Muscle layer of duodenum (tissue), 2 donors: ENCODE results near the gene KHDRBS2.

Source experiments
- H3K27ac ChIP-seq: one replicate; pipeline ENCODE4 v1.7.0; 2013; ENCODE audit warnings: mild to moderate bottlenecking, low read length
- H3K27me3 ChIP-seq: one replicate; pipeline ENCODE4 v1.7.0; 2013; ENCODE audit warnings: low read depth, mild to moderate bottlenecking, control low read depth, low read length
- H3K36me3 ChIP-seq, 2 donors: one replicate each; pipeline ENCODE4 v1.7.0; 2013; ENCODE audit warnings: low read length in 2 of 2, control low read depth in 1 of 2, mild to moderate bottlenecking in 1 of 2; ENCODE audit not compliant: insufficient read depth in 2 of 2, control insufficient read depth in 1 of 2
- H3K4me1 ChIP-seq, 2 donors: one replicate each; pipeline ENCODE4 v1.7.0; 2013; ENCODE audit warnings: low read length in 2 of 2, mild to moderate bottlenecking in 2 of 2, control low read depth in 1 of 2, moderate library complexity in 1 of 2; ENCODE audit not compliant: insufficient read depth in 2 of 2, control insufficient read depth in 1 of 2
- H3K4me3 ChIP-seq, 2 donors: one replicate each; pipeline ENCODE4 v1.7.0; 2013; ENCODE audit warnings: low read length in 2 of 2, low read depth in 1 of 2, mild to moderate bottlenecking in 1 of 2
- H3K9me3 ChIP-seq, 2 donors: one replicate each; pipeline ENCODE4 v1.7.0; 2013; ENCODE audit warnings: low read length in 2 of 2, control low read depth in 1 of 2, mild to moderate bottlenecking in 1 of 2; ENCODE audit not compliant: control insufficient read depth in 1 of 2
- donor health status: healthy.

Gene KHDRBS2

DNA sequence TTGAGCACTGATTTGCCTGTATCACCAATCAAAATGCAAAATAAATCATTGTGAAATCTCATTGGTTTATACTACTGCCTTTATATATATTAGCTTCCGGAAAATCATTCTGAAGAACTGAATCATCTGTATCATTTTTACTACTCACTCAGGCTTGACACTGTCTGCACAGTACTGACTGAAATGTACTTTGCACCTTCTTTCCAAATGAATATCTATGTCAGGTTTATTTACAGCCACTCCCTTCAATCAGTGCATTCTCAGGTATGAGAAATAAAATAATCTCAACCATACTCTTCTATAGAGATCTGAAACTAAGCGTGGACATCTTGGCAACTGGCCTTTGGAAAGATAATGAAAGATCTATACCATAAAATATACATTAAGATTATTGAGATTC lies 2.7 kb downstream of the KHDRBS2 start:
- no peak overlapping the region for H3K4me3 ChIP-seq
- no peaks in the 10 kb centered on the region for H3K36me3 ChIP-seq
- peaks cover 0 to 14% of the 10 kb centered on the region in 2 donors for H3K4me1 ChIP-seq
- no peaks in the 10 kb centered on the region for H3K9me3 ChIP-seq
- no peaks in the 10 kb centered on the region for H3K27me3 ChIP-seq
- no peak overlapping the region for H3K27ac ChIP-seq

DNA sequence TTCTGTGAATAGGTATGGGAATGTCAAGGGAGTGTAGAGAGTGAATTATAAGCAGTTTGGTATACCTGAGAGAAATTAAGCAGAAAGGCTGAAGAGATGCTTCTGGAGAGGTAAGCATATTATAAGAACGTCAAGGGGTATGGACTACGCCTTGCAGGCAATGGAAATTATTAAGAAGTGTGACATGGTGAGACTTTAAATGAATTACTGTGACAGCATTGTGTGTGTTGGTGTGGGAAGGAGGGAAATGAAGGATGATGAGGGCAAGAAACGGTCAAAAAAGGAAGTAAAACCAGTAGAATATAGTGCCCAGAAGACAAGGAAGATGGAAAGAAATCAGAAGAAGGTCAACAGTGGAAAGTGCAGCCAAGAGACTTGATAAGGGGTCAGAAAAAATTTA lies 5.9 kb downstream of the KHDRBS2 start:
- Histone ChIP-seq H3K4me3 (no peak overlapping the region), H3K4me1 (no peaks in the 10 kb centered on the region), H3K27me3 (no peaks in the 10 kb centered on the region), H3K27ac (no peak overlapping the region), H3K9me3 (no peaks in the 10 kb centered on the region), H3K36me3 (no peaks in the 10 kb centered on the region)

DNA sequence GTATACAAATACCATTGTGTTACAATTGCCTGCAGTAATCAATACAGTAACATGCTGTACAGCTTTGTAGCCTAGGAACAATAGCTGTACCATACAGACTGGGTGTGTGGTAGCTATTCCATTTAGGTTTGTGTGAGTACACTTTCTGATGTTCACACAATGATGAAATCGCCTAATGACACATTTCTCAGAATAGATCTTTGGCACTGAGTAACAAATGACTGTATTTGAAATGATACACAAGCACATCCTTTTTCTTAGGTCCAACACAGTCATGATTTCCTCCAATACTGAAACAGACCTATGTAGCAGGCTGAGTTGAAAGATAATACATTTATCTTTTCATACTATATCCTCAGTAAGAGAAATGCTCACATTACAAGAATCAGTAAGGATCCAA lies 13.9 kb downstream of the KHDRBS2 start:
- no peaks in the 10 kb centered on the region for H3K27me3 ChIP-seq
- H3K4me3 ChIP-seq: no peak overlapping the region
- no peak overlapping the region for H3K27ac ChIP-seq
- H3K4me1 ChIP-seq: no peaks in the 10 kb centered on the region
- no peaks in the 10 kb centered on the region for H3K9me3 ChIP-seq
- H3K36me3 ChIP-seq: no peaks in the 10 kb centered on the region

DNA sequence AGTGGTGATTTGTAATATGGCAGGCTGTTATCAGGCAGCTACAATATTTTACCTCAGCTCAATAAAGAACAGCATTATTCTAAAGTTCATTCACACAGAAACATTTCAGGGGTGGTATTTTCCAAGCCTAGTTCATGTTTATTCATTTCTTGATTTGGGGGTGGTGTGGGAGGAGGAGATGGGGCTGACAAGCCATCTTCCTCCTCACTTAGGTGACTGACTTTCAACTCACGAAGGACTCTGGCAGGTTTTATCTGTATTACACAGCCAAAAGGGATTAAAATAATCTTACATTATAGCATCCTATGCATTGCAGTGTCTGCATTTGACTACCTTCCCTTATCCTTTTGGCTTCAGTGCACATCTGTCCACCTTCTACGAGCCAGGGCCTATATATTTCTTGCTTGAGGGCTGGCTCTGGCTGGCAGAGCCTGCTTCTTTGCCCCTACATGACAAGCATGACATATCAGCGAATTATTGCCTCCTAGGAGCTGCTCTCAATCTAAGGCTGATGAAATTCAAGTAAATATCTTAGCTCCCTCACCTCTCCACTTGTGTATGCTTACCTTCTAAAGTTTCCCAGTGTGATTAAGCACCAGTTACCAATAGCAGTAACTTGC lies 20.0 kb downstream of the KHDRBS2 start:
- Histone ChIP-seq H3K27me3 (no peaks in the 10 kb centered on the region), H3K36me3 (no peaks in the 10 kb centered on the region), H3K4me1 (no peaks in the 10 kb centered on the region), H3K9me3 (no peaks in the 10 kb centered on the region), H3K27ac (no peak overlapping the region), H3K4me3 (no peak overlapping the region)

DNA sequence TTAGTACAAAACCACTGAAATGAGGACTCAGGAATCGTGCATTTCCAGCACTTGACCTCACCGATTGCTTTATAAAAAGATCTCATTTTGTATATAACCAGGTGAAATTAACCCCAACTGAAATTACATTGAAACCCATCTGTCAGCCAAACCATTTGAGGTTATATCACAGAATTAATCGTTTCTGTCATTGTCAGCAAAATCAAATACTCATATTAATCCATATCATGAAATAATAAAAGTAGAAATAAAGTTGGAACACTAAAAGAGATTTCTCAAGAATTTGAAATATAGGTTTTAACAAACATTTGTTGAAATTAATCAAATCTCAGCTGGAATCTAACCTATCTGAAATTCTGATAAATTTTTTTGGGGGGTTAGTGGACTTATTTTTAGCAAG lies 23.7 kb downstream of the KHDRBS2 start:
- no peaks in the 10 kb centered on the region for H3K4me1 ChIP-seq
- H3K27me3 ChIP-seq: no peaks in the 10 kb centered on the region
- H3K4me3 ChIP-seq: no peak overlapping the region
- H3K36me3 ChIP-seq: no peaks in the 10 kb centered on the region
- no peaks in the 10 kb centered on the region for H3K9me3 ChIP-seq
- no peak overlapping the region for H3K27ac ChIP-seq

DNA sequence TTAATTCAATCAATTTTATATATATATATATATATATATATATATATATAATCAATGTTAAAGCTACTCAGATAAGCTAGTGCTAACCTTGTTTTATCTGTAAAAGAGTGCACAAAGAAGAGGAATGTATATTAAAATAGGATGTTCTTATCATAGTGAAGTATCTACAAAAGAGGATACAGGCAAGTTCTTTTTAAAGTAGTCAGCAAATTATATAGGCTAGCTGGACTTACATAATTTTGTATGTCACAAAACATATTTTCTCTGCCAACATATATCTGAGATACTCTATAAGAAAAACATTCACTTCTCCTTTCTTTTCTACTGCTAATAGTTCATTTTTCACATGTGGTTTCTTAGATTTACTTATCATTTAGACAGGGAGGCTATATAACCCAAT lies 39.9 kb downstream of the KHDRBS2 start:
- H3K27me3 ChIP-seq: no peaks in the 10 kb centered on the region
- no peaks in the 10 kb centered on the region for H3K4me1 ChIP-seq

DNA sequence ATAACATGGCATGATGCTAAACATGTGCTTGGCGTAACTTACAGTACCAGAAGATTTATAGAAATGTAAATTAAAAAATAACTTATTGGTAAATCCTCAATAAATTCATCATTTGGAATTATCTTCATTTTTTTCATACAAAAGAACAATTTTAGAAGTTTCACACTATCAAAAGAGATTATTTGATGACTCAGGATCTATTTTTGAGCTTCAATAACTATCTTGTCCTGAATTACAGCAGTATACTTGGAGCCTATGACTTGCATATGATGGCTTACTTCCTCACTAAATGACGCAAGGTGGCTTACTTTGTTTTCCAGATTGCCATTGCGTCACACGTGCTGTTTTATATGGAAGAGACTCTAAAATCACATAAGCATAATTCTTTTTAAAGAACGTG lies 49.2 kb downstream of the KHDRBS2 start:
- Histone ChIP-seq H3K4me3 (no peak overlapping the region), H3K27ac (no peak overlapping the region), H3K27me3 (no peaks in the 10 kb centered on the region), H3K4me1 (no peaks in the 10 kb centered on the region), H3K36me3 (no peaks in the 10 kb centered on the region), H3K9me3 (no peaks in the 10 kb centered on the region)

More for the DNA sequence above, 39.9 kb downstream of the KHDRBS2 start:
- no peak overlapping the region for H3K27ac ChIP-seq
- H3K4me3 ChIP-seq: no peak overlapping the region
- no peaks in the 10 kb centered on the region for H3K36me3 ChIP-seq
- no peaks in the 10 kb centered on the region for H3K9me3 ChIP-seq

DNA sequence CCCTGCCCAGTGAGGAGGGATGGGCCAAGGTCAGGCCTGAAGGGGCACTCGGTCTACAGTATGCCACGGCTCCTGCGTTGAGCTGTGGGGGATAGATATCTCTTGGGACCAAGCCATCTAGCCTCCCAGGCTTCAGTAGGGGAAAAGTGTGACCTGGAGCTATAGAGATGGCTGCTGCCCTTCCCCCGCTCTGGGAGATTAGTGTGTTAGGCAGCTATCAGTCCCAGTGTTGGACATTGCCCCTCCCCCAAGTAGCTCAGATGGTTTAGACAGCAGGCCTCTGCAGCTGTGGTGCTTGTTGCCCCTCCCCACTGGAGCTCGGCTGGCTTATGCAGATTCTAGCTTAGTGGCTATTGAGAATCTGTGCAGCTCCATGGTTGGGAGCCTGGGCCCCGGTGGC lies 56.8 kb downstream of the KHDRBS2 start:
- peaks cover 0 to 2% of the 10 kb centered on the region in 2 donors for H3K9me3 ChIP-seq
- H3K4me1 ChIP-seq: no peaks in the 10 kb centered on the region
- no peak overlapping the region for H3K27ac ChIP-seq
- no peak overlapping the region for H3K4me3 ChIP-seq
- H3K27me3 ChIP-seq: no peaks in the 10 kb centered on the region
- H3K36me3 ChIP-seq: no peaks in the 10 kb centered on the region

DNA sequence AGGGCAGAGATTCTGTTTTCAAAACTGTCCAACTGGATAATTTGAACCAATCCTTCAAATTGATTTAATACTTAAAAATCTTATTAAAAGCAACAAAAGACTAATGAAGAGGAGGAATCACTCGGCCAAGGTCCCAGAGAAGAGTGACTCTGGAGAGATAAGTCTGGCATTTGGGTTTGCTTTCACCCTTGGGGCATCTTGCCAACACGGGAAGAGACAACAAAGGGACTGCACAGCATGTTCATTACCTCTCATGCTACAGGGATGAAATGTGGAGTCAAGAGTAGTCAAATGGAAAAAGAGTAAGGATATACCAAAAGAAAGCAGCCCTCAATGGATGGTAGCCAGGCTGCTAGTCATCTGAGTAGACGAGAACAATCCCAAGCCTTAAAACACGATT lies 68.2 kb downstream of the KHDRBS2 start:
- Histone ChIP-seq H3K4me1 (no peaks in the 10 kb centered on the region), H3K27ac (no peak overlapping the region), H3K27me3 (no peaks in the 10 kb centered on the region), H3K4me3 (no peak overlapping the region), H3K36me3 (no peaks in the 10 kb centered on the region), H3K9me3 (no peaks in the 10 kb centered on the region)

DNA sequence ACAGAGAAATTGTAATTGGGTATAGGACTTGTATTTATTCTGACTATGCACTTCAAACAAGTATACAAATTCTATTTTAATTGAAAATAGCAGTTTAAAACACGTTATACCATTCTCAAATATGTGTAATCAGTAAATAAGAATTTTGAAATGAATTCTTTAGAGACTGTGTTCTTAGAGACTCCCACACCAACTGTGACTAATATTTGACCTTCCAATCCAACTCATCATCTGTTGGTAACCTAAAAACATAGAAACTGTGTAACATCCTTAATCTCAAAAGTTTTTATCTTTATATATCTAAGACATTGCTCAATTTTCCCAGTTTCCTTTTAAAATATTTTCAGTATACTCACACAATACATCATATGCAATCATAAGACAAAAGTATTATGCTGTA lies 83.9 kb downstream of the KHDRBS2 start:
- no peaks in the 10 kb centered on the region for H3K9me3 ChIP-seq
- no peak overlapping the region for H3K27ac ChIP-seq
- no peaks in the 10 kb centered on the region for H3K4me1 ChIP-seq
- no peak overlapping the region for H3K4me3 ChIP-seq
- no peaks in the 10 kb centered on the region for H3K36me3 ChIP-seq
- H3K27me3 ChIP-seq: no peaks in the 10 kb centered on the region

DNA sequence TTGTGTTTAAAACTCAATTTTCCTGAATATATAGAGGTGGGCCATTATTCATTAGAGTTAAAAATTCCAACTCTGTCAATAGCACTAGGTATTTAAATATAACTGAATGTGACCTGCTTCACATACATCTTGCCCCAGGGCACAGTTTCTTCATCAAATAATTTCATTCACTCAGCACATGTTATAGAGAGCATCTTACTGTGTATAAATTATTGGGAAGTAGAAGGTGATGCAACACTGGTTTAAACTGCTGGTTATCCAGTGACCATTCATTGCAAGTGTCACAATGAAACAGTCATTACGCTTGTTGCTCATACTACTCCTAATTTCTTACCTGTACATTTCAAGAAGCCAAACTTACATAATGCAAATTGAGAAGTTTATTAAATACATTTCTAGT lies 93.4 kb downstream of the KHDRBS2 start:
- H3K27me3 ChIP-seq: no peaks in the 10 kb centered on the region
- H3K9me3 ChIP-seq: no peaks in the 10 kb centered on the region
- H3K4me3 ChIP-seq: no peak overlapping the region
- no peaks in the 10 kb centered on the region for H3K4me1 ChIP-seq
- H3K27ac ChIP-seq: no peak overlapping the region
- no peaks in the 10 kb centered on the region for H3K36me3 ChIP-seq

DNA sequence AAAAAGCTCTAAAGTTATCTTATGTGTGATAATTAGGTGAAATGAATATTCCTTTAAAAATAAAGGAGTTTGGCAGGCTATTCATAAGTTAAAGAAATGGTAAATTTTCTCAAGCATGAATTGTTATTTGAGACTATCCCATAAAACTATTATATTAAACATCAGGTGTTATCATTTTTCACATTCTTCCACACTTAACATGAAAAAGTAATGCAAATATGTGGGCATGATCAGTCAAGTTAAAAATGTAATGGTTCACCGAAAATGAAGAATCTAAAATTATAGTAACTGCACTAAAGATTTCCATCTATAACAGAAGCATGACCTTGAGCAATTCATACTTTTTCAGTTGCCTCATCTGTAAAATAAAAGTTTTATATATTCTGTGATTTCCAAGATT lies 110.8 kb downstream of the KHDRBS2 start:
- no peaks in the 10 kb centered on the region for H3K4me1 ChIP-seq
- no peak overlapping the region for H3K27ac ChIP-seq
- H3K27me3 ChIP-seq: no peaks in the 10 kb centered on the region
- no peaks in the 10 kb centered on the region for H3K9me3 ChIP-seq
- H3K36me3 ChIP-seq: no peaks in the 10 kb centered on the region
- no peak overlapping the region for H3K4me3 ChIP-seq
